MG63 (cell line): Measurements from ENCODE around the gene SMIM41. TPM values are rescaled to one million over a fixed set of nuclear protein-coding genes. Genes with fewer than 3 reads are reported as not detected.

Experiments
- DNase-seq: peaks from one replicate; pipeline ENCODE4 v3.0.0-alpha.2; 2020
- H3K27me3 ChIP-seq: fragments of 250-450 bp; sonication (Bioruptor Pico); 2 replicates; pipeline ENCODE4 v1.5.1; 2020; ENCODE audit warnings: mild to moderate bottlenecking, moderate library complexity
- H3K36me3 ChIP-seq: fragments of 250-450 bp; sonication (Bioruptor Pico); 2 replicates; pipeline ENCODE4 v1.5.1; 2020; ENCODE audit warnings: mild to moderate bottlenecking, moderate library complexity
- H3K4me3 ChIP-seq: fragments of 250-450 bp; sonication (Bioruptor Pico); 2 replicates; pipeline ENCODE4 v1.5.1; 2020; ENCODE audit warnings: mild to moderate bottlenecking, moderate library complexity
- H3K9me3 ChIP-seq: fragments of 250-450 bp; sonication (Bioruptor Pico); 2 replicates; pipeline ENCODE4 v1.5.1; 2020; ENCODE audit warnings: mild to moderate bottlenecking, moderate library complexity
- total RNA-seq: library from RNA; depleted of rRNA; stranded (reverse); fragments of >200 nt; shearing (Covaris generic); gene quantifications from 2 replicates; pipeline ENCODE4 v1.2.3, GENCODE V29; 2014; ENCODE audit warnings: low replicate concordance; rRNA removed

The SMIM41 gene
- total RNA-seq, 1 experiment from 2014 or later: not detected

DNA sequence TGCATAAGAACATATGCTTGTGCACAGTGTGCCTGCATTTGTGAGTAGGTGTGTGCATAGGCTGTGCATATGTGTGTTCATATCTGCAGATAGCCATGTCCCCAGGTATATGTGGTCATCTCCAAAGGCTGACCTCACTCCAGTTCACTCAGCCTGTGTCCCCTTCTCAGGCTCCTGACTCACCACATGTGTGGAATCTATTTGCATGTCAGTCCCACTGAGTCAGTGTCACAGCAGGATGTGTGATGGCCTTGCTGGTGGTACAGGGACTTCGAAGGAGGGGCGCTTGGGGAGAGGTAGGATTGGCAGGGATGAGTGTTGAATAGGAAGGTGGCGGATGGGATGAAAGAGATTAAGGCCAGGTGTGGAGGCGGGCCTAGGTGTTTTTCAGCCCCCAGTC lies 76.8 kb downstream of the SMIM41 start:
- Histone ChIP-seq H3K4me3 (no peak overlapping the region), H3K9me3 (no peaks in the 10 kb centered on the region), H3K27me3 (no peaks in the 10 kb centered on the region), H3K36me3 (no peaks in the 10 kb centered on the region)
- no peak for DNase-seq

DNA sequence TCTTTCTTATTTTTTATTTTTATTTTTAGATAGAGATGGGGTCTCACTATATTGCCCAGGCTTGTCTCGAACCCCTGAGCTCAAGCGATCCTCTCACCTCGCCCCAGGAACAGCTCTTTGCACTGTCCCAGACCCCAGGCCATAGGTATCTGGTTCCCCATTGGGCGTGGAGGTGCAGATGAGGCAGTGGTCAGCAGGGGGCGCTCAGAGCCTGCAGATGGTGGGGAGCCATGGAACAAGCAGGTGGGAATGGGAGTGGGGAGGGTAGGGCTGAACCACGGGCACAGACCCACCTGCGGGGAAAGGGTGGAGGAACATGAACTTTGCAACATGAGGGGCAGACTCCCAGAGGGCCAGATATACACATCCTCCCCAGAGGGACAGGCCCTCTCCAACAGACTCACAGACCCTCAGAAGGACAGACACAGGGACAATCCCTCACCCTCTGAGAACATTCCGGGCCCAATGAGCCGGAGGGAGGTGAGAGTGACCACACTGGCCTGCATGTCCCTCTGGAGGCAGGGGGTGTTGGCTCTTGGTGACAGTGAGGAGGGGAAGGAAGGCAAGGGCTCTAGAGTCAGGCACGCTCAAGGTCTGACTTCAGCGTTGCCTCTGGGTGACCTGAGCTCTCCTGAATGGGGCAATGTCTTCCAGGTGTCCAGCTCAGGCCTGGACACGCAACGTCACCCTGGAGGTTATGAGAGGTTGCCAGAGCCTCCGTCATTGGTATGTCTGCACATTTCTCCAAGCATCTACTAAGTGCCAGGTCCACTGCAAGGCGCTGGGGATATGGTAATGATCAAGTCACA lies 77.5 kb downstream of the SMIM41 start:
- Histone ChIP-seq H3K9me3 (no peaks in the 10 kb centered on the region), H3K27me3 (no peaks in the 10 kb centered on the region), H3K4me3 (no peak overlapping the region), H3K36me3 (no peaks in the 10 kb centered on the region)
- DNase-seq: peak; percentile 63

DNA sequence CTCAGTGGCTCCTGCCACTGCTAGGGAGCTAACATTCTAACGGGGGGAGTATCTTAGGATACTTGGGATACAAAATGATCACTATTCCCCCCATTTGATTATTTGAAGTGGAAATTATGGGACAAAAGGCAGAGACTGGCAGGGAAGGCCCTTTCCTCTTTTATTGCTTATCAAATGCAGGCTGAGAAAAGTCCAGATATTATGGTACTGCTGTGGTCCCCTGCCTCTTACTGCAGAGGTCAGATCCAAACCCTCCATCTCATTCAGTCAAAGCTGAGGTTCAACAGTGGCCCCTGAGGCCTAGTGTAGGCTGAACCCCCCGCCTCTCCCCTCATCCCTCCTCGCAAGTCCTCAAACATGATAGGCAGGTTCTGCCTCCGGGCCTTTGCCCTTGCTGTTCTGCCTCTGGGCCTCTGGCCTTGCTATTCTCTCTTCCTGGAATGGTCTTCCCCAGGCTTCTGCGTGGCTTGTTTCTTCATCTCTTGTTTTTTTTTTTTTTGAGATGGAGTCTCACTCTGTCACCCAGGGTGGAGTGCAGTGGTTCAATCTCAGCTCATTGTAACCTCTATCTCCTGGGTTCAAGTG lies 78.2 kb downstream of the SMIM41 start:
- Histone ChIP-seq H3K4me3 (no peak overlapping the region), H3K9me3 (no peaks in the 10 kb centered on the region), H3K27me3 (no peaks in the 10 kb centered on the region), H3K36me3 (no peaks in the 10 kb centered on the region)
- DNase-seq: no peak

Other genes starting within 250 kb of the SMIM41 start
- gene FIGNL2, start 231.0 kb upstream of the SMIM41 start, total RNA-seq: 0.10 and 0.67 TPM in 2 replicates
- not detected in 2 replicates for gene ANKRD33, start 191.6 kb upstream of the SMIM41 start, total RNA-seq
- 0.52 and 1.4 TPM in 2 replicates for gene ACVRL1, start 172.2 kb upstream of the SMIM41 start, total RNA-seq
- 0.57 and 1.9 TPM in 2 replicates for gene ACVR1B, start 128.0 kb upstream of the SMIM41 start, total RNA-seq
- gene TAMALIN, start 72.8 kb upstream of the SMIM41 start, total RNA-seq: 1.4 and 2.0 TPM in 2 replicates
- 4.4 TPM in 1 of 2 replicates, not detected in the other for gene NR4A1, start 28.3 kb upstream of the SMIM41 start, total RNA-seq
- gene ATG101, start 9.7 kb upstream of the SMIM41 start, total RNA-seq: 45.4 and 110 TPM in 2 replicates
- 12.0 and 18.2 TPM in 2 replicates for gene KRT80, start 112.3 kb downstream of the SMIM41 start, total RNA-seq
- gene KRT7, start 153.5 kb downstream of the SMIM41 start, total RNA-seq: 163 and 302 TPM in 2 replicates
- gene KRT86, start 194.9 kb downstream of the SMIM41 start, total RNA-seq: 13.3 and 13.6 TPM in 2 replicates
- gene KRT81, start 211.8 kb downstream of the SMIM41 start, total RNA-seq: 2.2 and 3.8 TPM in 2 replicates
- not detected in 2 replicates for gene KRT83, start 241.7 kb downstream of the SMIM41 start, total RNA-seq